ENCODE data around the gene DIDO1. TPM values are rescaled to one million over a fixed set of nuclear protein-coding genes. Genes with fewer than 3 reads are reported as not detected.
"Not testable (repeated sequence)": the region's sequence is repeated elsewhere in the genome, so short reads cannot be mapped to it uniquely, and the experiment has no call there.

DIDO1 gene
- total RNA-seq, 2 donors from 2014 or later: 50.0 TPM

- Mint-ChIP-seq H3K36me3 (ENCODE audit: insufficient read depth in 2 of 2) (peaks cover 6 to 7% of the 10 kb centered on the region in 2 donors), H3K27me3 (ENCODE audit: low read depth) (no peaks in the 10 kb centered on the region), H3K27ac (no peak overlapping the region), H3K4me1 (ENCODE audit: low read depth) (peaks cover 8% of the 10 kb centered on the region), H3K9me3 (no peaks in the 10 kb centered on the region), H3K4me3 (no peak overlapping the region)
- no peak for ATAC-seq (replicated peaks in 1 of 2)
- DNase-seq: no peak
These were observed 44.5 kb downstream of the DIDO1 start for GRCh38 chr20:62881662-62882395.

GRCh38 chr20:62880935-62881661 lies 45.2 kb downstream of the DIDO1 start:
- no peak overlapping the region for H3K4me3 Mint-ChIP-seq
- peaks cover under 1% of the 10 kb centered on the region for H3K4me1 Mint-ChIP-seq (ENCODE audit: low read depth)
- H3K9me3 Mint-ChIP-seq: no peaks in the 10 kb centered on the region
- ATAC-seq (replicated peaks in 1 of 2) (no peak), DNase-seq (no peak)
- peaks cover 6 to 7% of the 10 kb centered on the region in 2 donors for H3K36me3 Mint-ChIP-seq (ENCODE audit: insufficient read depth in 2 of 2)
- no peaks in the 10 kb centered on the region for H3K27me3 Mint-ChIP-seq (ENCODE audit: low read depth)
- H3K27ac Mint-ChIP-seq: no peak overlapping the region

DNA sequence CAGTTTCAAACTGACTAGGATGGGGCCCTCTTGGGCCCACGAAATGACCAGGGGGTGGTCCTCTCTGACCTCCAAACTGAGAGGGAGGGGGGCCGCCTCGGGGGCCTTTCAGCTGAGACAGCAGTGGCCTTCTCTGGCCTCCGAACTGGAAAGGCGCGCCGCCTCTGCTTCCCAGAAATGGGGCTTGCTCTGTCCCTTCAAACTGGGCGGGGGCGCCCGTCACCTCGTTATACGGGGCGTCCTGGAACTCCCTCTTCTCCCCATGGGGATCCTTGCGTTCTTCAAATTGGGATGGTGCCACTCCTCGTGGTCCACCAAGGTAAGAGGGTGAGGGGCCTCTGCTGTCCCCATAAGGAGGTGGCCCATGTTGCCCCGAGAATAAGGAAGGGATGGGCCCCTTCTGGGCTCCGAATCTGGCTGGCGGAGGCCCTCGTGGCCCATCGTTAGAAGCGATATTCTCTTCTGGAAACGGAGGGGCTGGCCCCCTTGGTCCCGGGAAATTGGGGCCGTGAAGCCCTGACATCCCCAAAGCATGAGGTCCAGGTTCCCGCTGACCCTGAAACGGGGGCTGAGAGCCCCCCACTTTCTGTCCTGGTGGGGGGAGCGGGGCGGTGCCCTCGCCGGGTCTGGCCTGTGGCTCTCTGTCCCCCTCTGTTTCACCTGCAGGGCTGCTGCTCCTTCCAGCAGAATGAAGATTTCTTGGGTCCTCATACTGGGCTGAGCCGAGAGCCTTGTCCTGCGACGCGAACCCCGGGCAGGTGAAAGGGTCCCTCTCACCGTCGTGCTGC lies 46.0 kb downstream of the DIDO1 start:
- H3K4me1 Mint-ChIP-seq (ENCODE audit: low read depth): peaks cover 6% of the 10 kb centered on the region
- no peaks in the 10 kb centered on the region for H3K27me3 Mint-ChIP-seq (ENCODE audit: low read depth)
- no peak overlapping the region for H3K27ac Mint-ChIP-seq
- no peak overlapping the region for H3K4me3 Mint-ChIP-seq
- no peak for ATAC-seq (replicated peaks in 1 of 2)
- H3K9me3 Mint-ChIP-seq: no peaks in the 10 kb centered on the region
- peaks cover 6 to 7% of the 10 kb centered on the region in 2 donors for H3K36me3 Mint-ChIP-seq (ENCODE audit: insufficient read depth in 2 of 2)
- DNase-seq: no peak

- Mint-ChIP-seq H3K27ac (no peak overlapping the region), H3K4me1 (ENCODE audit: low read depth) (peaks cover 10% of the 10 kb centered on the region), H3K36me3 (ENCODE audit: insufficient read depth in 2 of 2) (peaks cover 6 to 7% of the 10 kb centered on the region in 2 donors), H3K27me3 (ENCODE audit: low read depth) (no peaks in the 10 kb centered on the region), H3K9me3 (no peaks in the 10 kb centered on the region), H3K4me3 (no peak overlapping the region)
- no peak for DNase-seq
- no peak for ATAC-seq (replicated peaks in 1 of 2)
These were observed 46.8 kb downstream of the DIDO1 start for GRCh38 chr20:62879275-62880146.

- no peak for ATAC-seq (replicated peaks in 1 of 2)
These were observed 47.9 kb downstream of the DIDO1 start for GRCh38 chr20:62878244-62879038.

DNA sequence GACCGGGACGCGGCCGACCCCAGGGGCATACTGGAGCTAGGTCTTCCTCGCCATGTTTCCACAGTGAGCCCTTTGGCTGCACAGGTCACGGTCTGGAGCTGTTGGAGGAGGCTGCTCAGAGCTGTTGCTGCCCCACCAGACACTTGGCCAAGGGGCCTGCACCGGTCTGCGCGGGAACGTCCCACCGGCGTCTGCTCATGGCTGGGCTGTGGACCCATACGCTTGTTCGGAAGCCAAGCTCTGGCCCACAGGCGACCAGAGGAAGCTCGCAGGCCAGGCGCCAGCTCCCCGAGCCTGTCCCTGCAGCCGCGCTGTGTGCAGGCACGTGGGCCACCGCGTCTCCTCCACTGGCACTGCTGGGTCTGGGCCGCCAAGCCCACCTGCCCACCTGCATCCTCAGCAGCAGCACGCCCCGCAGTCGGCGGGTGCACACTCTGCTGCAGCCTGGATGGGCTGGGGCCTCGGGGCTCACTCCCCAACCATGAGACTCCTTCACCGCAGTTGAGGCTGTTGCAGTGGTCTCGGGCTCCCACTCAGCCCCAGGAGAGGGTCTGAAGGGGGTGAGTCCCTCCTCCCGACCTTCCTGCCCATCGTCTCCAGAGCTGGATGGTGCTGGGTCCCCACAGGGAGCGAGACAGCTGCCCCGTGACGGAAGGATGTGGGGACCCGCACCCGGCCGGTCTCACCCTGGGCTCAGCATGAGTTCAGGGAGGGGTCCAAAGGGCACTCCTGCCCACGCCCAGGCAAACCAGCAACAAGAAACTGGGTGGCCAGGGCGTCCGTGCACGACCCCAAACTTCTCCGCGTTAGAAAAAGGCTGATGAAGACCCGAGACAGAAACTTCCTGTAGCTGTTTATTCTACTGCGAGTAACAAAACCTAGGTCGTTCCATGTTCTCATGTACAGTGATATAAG lies 49.1 kb downstream of the DIDO1 start:
- no peaks in the 10 kb centered on the region for H3K9me3 Mint-ChIP-seq
- no peak for DNase-seq
- peak; percentile 19 to 29 for ATAC-seq (replicated peaks in 1 of 2)
- H3K4me3 Mint-ChIP-seq: no peak overlapping the region
- H3K4me1 Mint-ChIP-seq (ENCODE audit: low read depth): peaks cover 29% of the 10 kb centered on the region
- peaks cover 6 to 7% of the 10 kb centered on the region in 2 donors for H3K36me3 Mint-ChIP-seq (ENCODE audit: insufficient read depth in 2 of 2)
- H3K27ac Mint-ChIP-seq: no peak overlapping the region
- H3K27me3 Mint-ChIP-seq (ENCODE audit: low read depth): no peaks in the 10 kb centered on the region

More at GRCh38 chr20:62878244-62879038, 47.9 kb downstream of the DIDO1 start:
- H3K4me3 Mint-ChIP-seq: no peak overlapping the region
- no peak overlapping the region for H3K27ac Mint-ChIP-seq
- H3K27me3 Mint-ChIP-seq (ENCODE audit: low read depth): no peaks in the 10 kb centered on the region
- no peaks in the 10 kb centered on the region for H3K9me3 Mint-ChIP-seq
- peaks cover 6 to 7% of the 10 kb centered on the region in 2 donors for H3K36me3 Mint-ChIP-seq (ENCODE audit: insufficient read depth in 2 of 2)
- peaks cover 21% of the 10 kb centered on the region for H3K4me1 Mint-ChIP-seq (ENCODE audit: low read depth)
- no peak for DNase-seq

- ATAC-seq (replicated peaks in 1 of 2): peak; percentile 3 to 10
- H3K4me3 Mint-ChIP-seq: no peak overlapping the region
- no peaks in the 10 kb centered on the region for H3K9me3 Mint-ChIP-seq
- H3K36me3 Mint-ChIP-seq (ENCODE audit: insufficient read depth in 2 of 2): peaks cover 2% of the 10 kb centered on the region in 2 donors
- no peaks in the 10 kb centered on the region for H3K27me3 Mint-ChIP-seq (ENCODE audit: low read depth)
- H3K4me1 Mint-ChIP-seq (ENCODE audit: low read depth): peaks cover 29% of the 10 kb centered on the region
- no peak for DNase-seq
- no peak overlapping the region for H3K27ac Mint-ChIP-seq
These were observed 49.8 kb downstream of the DIDO1 start for GRCh38 chr20:62876501-62876901.

DNA sequence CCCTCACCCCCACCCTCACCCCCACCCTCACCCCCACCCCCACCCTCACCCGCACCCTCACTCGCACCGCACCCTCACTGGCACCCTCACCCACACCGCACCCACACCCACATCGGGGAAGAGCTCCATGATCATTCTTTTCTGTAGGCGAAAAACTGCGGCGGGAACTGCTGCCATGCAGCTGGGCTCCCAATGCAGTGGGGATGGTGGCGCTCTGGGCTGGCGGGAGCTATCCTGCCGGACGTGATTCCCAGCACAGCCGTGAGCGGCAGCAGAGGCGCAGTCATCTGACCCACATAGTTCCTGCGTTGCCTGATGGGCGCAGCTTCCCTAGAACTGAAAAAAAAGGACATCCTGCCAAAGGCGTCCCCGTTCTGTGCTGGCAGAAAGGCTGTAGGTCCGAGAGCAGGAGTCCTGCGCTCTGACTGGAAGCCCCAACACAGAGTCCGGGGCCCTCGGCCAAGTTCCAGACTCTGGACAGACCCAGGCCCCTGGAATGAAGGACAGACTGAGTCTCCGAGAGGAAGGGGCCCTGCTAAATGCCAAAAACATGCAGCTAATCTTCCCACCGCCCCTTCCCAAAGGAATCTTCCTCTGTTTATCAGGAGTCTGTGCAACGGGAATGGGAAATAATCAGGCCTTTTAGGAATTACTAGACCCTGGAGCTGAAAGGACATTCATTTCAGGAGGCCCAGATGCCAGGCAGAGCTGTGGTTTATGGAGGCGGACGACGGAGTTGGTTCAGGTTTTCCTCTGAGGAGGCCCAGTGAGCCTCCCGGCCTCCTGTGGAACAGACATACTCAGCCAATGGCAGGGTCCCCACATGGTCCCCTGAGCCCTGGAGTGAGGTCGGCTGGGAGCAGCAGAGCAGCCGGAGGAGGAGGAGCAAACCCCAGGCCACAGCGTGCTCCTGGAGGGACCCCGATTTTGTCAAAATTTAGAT lies 50.6 kb downstream of the DIDO1 start:
- Mint-ChIP-seq H3K9me3 (no peaks in the 10 kb centered on the region), H3K27ac (no peak overlapping the region), H3K4me3 (peak overlapping the region in 1 of 2 donors; percentile 42), H3K4me1 (ENCODE audit: low read depth) (peaks cover 29% of the 10 kb centered on the region), H3K27me3 (ENCODE audit: low read depth) (no peaks in the 10 kb centered on the region), H3K36me3 (ENCODE audit: insufficient read depth in 2 of 2) (no peaks in the 10 kb centered on the region)
- DNase-seq (no peak), ATAC-seq (replicated peaks in 1 of 2) (no peak)

GRCh38 chr20:62874964-62875344 lies 51.4 kb downstream of the DIDO1 start:
- Mint-ChIP-seq H3K36me3 (ENCODE audit: insufficient read depth in 2 of 2) (no peaks in the 10 kb centered on the region), H3K27me3 (ENCODE audit: low read depth) (no peaks in the 10 kb centered on the region), H3K4me1 (ENCODE audit: low read depth) (peaks cover 29% of the 10 kb centered on the region), H3K4me3 (no peak overlapping the region), H3K9me3 (no peaks in the 10 kb centered on the region), H3K27ac (no peak overlapping the region)
- DNase-seq (no peak), ATAC-seq (replicated peaks in 1 of 2) (no peak)

DNA sequence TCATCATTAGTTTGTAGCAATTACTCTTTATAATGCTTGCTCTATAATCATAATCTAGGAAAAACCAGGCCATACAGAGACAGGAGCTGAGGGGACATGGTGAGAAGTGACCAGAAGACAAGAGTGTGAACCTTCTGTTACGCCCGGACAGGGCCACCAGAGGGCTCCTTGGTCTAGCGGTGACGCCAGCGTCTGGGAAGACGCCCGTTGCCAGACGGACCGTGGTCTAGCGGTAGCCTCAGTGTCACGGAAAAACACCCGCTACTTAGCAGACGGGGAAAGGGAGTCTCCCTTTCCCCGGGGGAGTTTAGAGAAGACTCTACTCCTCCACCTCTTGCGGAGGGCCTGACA lies 52.6 kb downstream of the DIDO1 start:
- Mint-ChIP-seq H3K4me1 (ENCODE audit: low read depth) (peaks cover 29% of the 10 kb centered on the region), H3K4me3 (peak overlapping the region; percentile 18 to 38), H3K27ac (peak overlapping the region; percentile 72)
- not testable (repeated sequence) for H3K36me3 Mint-ChIP-seq (ENCODE audit: insufficient read depth in 2 of 2); H3K9me3 Mint-ChIP-seq; ATAC-seq (replicated peaks in 1 of 2); H3K27me3 Mint-ChIP-seq (ENCODE audit: low read depth)
- DNase-seq: peak; percentile 40 to 51
